ENCODE data around the gene DTNA.

DNA sequence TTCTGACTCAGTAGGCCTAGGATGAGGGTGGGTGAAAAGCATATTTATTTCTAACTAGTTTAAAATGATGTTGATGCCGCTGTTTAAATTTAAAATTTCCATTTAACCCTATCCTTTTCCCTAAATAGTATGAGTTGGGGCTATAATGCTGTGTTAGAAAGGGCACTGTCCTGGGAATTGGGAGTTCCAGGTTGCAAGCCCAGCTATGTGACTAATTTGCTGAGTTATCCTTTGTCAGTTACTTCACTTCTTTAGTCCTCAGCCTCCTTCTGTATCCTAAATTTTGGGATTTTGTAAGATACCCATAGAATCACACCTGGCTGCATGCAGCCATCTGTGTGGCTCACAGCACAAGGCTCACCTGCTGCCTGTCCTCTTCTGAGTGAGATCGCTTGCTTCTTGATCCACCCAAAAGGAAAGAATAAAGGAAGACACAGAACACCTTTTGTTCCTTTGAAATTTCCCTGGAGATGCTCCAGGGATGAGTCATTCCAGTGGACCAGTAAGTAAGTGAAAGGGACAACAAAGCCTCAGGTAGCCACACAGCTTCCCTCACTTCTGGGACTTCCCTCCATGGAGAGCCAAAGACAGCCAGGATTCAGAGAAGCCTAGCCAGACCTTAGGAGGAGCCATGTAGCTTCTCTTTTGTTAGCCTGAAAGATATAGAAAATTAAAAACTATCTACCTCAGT is 97.2 kb downstream of the DTNA start:
- no peak for TF ChIP-seq SUZ12 (IDR thresholded peaks at IDR 0.05; ENCODE audit: extremely low read depth, insufficient read depth, insufficient read length)
- no peak for TF ChIP-seq YY1 (IDR thresholded peaks at IDR 0.05; ENCODE audit: insufficient read depth, insufficient read length)
- TF ChIP-seq ZNF274 (IDR thresholded peaks at IDR 0.05; ENCODE audit: low read depth, low read length): no peak
